ENCODE measurements around the gene CSN1S1.
"Not testable (repeated sequence)": the region's sequence is repeated elsewhere in the genome, so short reads cannot be mapped to it uniquely, and the experiment has no call there.

The CSN1S1 gene

GRCh38 chr4:69907151-69907550 lies 23.7 kb upstream of the CSN1S1 start:
- no peak for TF ChIP-seq CTCF (IDR thresholded peaks at IDR 0.05; ENCODE audit: extremely low read depth, missing control alignments)
- DNase-seq (ENCODE audit: low spot score) = no peak

GRCh38 chr4:69909195-69909594 lies 21.7 kb upstream of the CSN1S1 start:
- DNase-seq (ENCODE audit: low spot score) = no peak
- no peak for TF ChIP-seq CTCF (IDR thresholded peaks at IDR 0.05; ENCODE audit: extremely low read depth, missing control alignments)

- DNase-seq (ENCODE audit: low spot score) = no peak
- no peak for TF ChIP-seq CTCF (IDR thresholded peaks at IDR 0.05; ENCODE audit: extremely low read depth, missing control alignments)
Measured at GRCh38 chr4:69910016-69910782, 20.7 kb upstream of the CSN1S1 start.

GRCh38 chr4:69920874-69921273 lies 10.0 kb upstream of the CSN1S1 start:
- no peak for TF ChIP-seq CTCF (IDR thresholded peaks at IDR 0.05; ENCODE audit: extremely low read depth, missing control alignments)

GRCh38 chr4:69923782-69924410 lies 7.0 kb upstream of the CSN1S1 start:
- DNase-seq (ENCODE audit: low spot score) = not testable (repeated sequence)

More at GRCh38 chr4:69920874-69921273, 10.0 kb upstream of the CSN1S1 start:
- no peak for DNase-seq (ENCODE audit: low spot score)

- TF ChIP-seq CTCF (IDR thresholded peaks at IDR 0.05; ENCODE audit: extremely low read depth, missing control alignments) = no peak
- no peak for DNase-seq (ENCODE audit: low spot score)
Measured at GRCh38 chr4:69934150-69934549, 3.3 kb downstream of the CSN1S1 start.

GRCh38 chr4:69936566-69936965 lies 5.7 kb downstream of the CSN1S1 start:
- no peak for TF ChIP-seq CTCF (IDR thresholded peaks at IDR 0.05; ENCODE audit: extremely low read depth, missing control alignments)
- no peak for DNase-seq (ENCODE audit: low spot score)

GRCh38 chr4:69951602-69952001 lies 20.7 kb downstream of the CSN1S1 start:
- DNase-seq (ENCODE audit: low spot score) = no peak
- no peak for TF ChIP-seq CTCF (IDR thresholded peaks at IDR 0.05; ENCODE audit: extremely low read depth, missing control alignments)

All from GM20000 (cell line).